Activated naive CD8-positive, alpha-beta T cell (primary cell): ENCODE results near the gene THAP8.
A peak's percentile ranks its signal among the peaks of the same experiment; 100 is the strongest.
"Not testable (repeated sequence)": the region's sequence is repeated elsewhere in the genome, so short reads cannot be mapped to it uniquely, and the experiment has no call there.

ENCODE experiments used
- H3K27ac Mint-ChIP-seq: one replicate; pipeline ENCODE4 v1.8.0; 2021; ENCODE audit warnings: mixed read lengths
- H3K27me3 Mint-ChIP-seq: one replicate; pipeline ENCODE4 v1.8.0; 2021; ENCODE audit warnings: mixed read lengths
- H3K36me3 Mint-ChIP-seq: one replicate; pipeline ENCODE4 v1.8.0; 2021; ENCODE audit warnings: mixed read lengths
- H3K4me1 Mint-ChIP-seq: one replicate; pipeline ENCODE4 v1.8.0; 2021; ENCODE audit warnings: low read depth, mixed read lengths
- H3K4me3 Mint-ChIP-seq: one replicate; pipeline ENCODE4 v1.8.0; 2021; ENCODE audit warnings: mild to moderate bottlenecking, mixed read lengths
- H3K9me3 Mint-ChIP-seq: one replicate; pipeline ENCODE4 v1.8.0; 2021; ENCODE audit warnings: low read depth, mixed read lengths

The THAP8 gene

DNA sequence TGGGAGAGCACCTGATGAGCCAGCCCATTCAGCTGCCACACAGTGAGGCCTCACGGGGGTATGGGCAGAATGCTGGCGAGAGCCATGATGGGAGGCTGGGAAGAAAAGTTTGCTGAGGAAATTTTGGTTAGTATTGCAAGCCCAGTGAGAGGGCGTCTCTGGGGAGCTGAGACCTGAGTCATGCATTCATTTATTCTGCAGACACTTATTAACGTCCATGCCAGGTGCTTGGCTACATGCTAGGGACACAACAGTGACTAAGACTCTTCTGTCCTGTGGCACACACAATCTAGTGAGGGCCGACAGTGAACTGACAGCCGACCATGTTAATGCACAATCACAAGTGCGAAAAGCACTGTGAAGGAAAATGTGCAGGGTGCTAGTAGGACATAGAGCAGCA lies 27.8 kb upstream of the THAP8 start:
- no peaks in the 10 kb centered on the region for H3K27me3 Mint-ChIP-seq
- no peaks in the 10 kb centered on the region for H3K4me1 Mint-ChIP-seq
- H3K27ac Mint-ChIP-seq = no peak overlapping the region
- H3K36me3 Mint-ChIP-seq = peaks cover 2% of the 10 kb centered on the region
- no peak overlapping the region for H3K4me3 Mint-ChIP-seq
- H3K9me3 Mint-ChIP-seq = no peaks in the 10 kb centered on the region

DNA sequence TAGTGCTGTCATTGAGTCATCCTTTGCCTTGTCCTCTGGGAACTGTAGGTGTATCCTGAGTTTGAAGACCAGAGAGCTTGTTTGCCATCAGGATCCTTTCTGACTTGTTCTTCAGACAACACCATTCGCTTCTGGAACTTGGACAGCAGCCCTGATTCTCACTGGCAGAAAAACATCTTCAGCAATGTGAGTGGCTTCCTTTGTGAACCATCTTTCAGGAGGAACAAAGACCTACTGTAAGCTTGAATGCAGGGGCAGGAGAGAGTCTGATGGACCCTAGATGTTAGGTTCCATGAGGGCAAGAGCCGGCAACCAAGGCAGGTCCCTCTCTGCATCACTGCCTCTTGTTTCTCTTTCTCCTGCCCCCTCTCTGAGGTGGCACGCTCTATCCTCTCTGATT lies 27.3 kb upstream of the THAP8 start:
- H3K27me3 Mint-ChIP-seq = no peaks in the 10 kb centered on the region
- H3K4me1 Mint-ChIP-seq = no peaks in the 10 kb centered on the region
- H3K36me3 Mint-ChIP-seq = peaks cover 2% of the 10 kb centered on the region
- no peaks in the 10 kb centered on the region for H3K9me3 Mint-ChIP-seq
- H3K4me3 Mint-ChIP-seq = no peak overlapping the region
- H3K27ac Mint-ChIP-seq = no peak overlapping the region

DNA sequence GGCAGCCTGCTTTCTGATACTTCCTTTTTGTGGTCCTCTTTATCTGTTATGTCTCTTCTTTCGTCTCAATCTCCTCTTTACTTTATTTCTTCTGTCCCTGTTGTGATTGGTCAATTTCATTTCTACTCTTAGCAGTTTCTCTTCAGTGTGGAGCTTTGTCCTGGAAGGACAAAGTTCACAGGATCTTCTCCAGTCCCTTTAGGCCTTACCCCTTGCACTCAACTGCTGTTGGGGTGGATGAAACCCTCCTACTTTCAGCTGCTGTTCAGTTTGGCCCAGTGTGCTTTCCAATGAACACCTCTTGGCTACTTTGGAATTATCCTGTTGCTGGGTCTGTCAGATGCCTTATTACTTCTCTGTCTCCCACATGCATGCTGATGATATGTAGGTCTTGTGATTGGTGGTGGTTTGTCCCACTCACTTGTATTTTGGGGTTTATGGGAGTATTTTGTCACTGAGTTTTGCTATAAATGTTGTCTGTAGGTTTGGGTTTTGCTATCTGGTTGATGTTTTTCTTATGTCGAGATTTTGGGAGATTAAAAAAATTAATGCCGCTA lies 25.4 kb upstream of the THAP8 start:
- no peaks in the 10 kb centered on the region for H3K9me3 Mint-ChIP-seq
- H3K36me3 Mint-ChIP-seq = peaks cover 4% of the 10 kb centered on the region
- H3K27me3 Mint-ChIP-seq = no peaks in the 10 kb centered on the region
- no peak overlapping the region for H3K4me3 Mint-ChIP-seq
- no peak overlapping the region for H3K27ac Mint-ChIP-seq
- no peaks in the 10 kb centered on the region for H3K4me1 Mint-ChIP-seq

DNA sequence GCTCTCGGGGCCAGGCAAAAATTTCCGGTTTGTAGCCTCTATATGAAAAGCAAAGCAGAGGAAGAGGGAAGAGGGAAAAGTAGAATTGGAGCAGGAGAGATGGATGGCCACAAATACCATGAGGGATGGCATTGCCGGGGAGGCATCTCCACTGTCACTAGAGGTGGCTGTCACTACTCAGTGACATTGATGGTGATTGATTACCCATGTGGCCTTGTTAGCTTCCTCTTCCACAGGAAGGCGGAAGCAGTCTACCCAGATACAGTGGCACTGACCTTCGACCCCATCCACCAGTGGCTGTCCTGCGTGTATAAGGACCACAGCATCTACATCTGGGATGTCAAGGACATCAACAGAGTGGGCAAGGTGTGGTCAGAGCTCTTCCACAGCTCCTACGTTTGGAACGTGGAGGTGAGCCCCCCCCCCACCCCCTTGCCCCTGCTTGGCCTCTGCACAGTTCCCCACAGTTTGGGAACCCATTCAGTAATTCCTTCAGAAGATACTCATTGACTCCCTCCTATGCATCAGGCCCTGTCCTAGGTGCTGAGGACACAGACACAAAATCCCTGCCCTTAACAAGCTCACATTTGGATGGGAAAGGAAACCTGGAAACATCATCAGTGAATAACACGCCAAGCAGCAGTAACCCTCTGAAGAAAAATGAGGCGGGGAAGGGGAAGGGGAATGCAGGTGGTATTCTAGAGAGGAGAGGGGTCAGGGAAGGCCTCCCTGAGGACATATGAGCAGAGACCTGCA lies 19.2 kb upstream of the THAP8 start:
- H3K9me3 Mint-ChIP-seq = no peaks in the 10 kb centered on the region
- H3K27me3 Mint-ChIP-seq = no peaks in the 10 kb centered on the region
- H3K4me3 Mint-ChIP-seq = no peak overlapping the region
- peaks cover 11% of the 10 kb centered on the region for H3K36me3 Mint-ChIP-seq
- H3K4me1 Mint-ChIP-seq = no peaks in the 10 kb centered on the region
- no peak overlapping the region for H3K27ac Mint-ChIP-seq

DNA sequence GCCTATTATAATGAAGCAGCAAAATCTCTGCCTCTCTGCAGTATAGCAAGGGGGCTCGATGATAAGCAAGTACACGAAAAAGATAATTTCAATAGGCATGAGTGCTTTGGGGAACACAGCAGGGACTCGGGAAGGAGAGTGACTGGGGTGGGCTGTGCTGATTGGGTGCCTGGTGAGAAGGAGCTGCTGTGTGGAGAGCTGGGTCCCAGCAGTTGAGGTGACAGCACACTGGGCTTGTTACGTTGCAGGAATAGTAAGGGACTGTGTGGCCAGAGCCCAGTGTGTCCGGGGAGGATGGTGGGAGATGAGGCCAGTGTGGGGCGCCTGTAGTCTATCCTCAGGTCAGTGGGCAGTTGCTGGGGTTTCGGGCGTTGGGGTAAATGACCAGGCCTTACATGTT lies 18.0 kb upstream of the THAP8 start:
- Mint-ChIP-seq H3K36me3 (peaks cover 11% of the 10 kb centered on the region), H3K4me1 (no peaks in the 10 kb centered on the region), H3K9me3 (no peaks in the 10 kb centered on the region), H3K4me3 (no peak overlapping the region), H3K27me3 (no peaks in the 10 kb centered on the region), H3K27ac (no peak overlapping the region)

DNA sequence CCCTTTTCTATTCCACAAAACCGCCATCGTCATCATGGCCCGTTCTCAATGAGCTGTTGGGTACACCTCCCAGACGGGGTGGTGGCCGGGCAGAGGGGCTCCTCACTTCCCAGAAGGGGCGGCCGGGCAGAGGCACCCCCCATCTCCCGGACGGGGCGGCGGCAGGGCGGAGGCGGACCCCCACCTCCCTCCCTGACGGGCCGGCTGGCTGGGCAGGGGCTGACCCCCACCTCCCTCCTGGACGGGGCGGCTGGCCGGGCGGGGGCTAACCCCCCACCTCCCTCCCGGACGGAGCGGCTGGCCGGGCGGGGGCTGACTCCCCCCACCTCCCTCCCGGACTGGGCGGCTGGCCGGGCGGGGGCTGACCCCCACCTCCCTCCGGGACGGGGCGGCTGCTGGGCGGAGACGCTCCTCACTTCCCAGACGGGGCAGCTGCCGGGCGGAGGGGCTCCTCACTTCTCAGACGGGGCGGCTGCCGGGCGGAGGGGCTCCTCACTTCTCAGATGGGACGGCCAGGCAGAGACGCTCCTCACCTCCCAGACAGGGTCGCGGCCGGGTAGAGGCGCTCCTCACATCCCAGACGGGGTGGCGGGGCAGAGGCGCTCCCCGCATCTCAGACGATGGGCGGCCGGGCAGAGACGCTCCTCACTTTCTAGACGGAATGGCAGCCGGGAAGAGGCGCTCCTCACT lies 14.9 kb upstream of the THAP8 start:
- H3K4me3 Mint-ChIP-seq, H3K9me3 Mint-ChIP-seq, H3K27ac Mint-ChIP-seq, H3K27me3 Mint-ChIP-seq, H3K4me1 Mint-ChIP-seq, H3K36me3 Mint-ChIP-seq: not testable (repeated sequence)

DNA sequence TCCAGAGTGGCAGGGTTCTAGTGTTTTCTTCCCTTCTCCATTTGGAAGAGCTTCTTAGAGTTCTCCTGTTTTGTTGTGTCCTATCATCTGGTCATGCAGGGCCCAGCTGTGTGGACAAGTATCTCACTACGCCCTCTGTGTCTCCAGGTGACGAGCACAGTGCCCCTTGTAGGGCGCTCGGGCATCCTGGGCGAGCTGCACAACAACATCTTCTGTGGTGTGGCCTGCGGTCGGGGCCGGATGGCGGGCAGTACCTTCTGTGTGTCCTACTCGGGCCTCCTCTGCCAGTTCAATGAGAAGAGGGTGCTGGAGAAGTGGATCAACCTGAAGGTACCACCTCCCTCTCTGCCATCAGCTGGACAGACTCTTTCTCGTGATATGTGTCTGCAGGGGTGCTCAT lies 13.6 kb upstream of the THAP8 start:
- Mint-ChIP-seq H3K4me3 (no peak overlapping the region), H3K4me1 (no peaks in the 10 kb centered on the region), H3K9me3 (no peaks in the 10 kb centered on the region), H3K36me3 (peaks cover 6% of the 10 kb centered on the region), H3K27ac (no peak overlapping the region), H3K27me3 (no peaks in the 10 kb centered on the region)

DNA sequence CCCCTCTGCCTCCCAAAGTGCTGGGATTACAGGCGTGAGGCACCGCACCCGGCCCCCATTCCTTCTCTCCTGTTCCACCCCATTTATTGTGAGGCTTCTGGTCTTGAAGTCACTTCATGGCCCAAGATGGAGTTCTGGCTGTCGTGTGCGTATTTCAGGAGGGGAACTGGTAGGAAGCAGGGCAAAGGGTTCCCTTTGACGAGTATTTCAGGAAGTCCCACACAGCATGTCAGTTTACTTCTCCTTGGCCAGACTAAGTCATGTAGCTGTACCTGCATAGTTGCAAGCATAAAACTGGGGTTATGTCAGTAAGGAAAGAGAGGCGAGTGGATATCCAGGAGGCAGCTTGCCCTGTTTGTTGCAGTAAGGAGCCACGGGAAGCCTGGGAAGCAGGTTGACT lies 10.7 kb upstream of the THAP8 start:
- H3K27me3 Mint-ChIP-seq = no peaks in the 10 kb centered on the region
- H3K4me3 Mint-ChIP-seq = no peak overlapping the region
- H3K4me1 Mint-ChIP-seq = no peaks in the 10 kb centered on the region
- no peak overlapping the region for H3K27ac Mint-ChIP-seq
- H3K36me3 Mint-ChIP-seq = no peaks in the 10 kb centered on the region
- no peaks in the 10 kb centered on the region for H3K9me3 Mint-ChIP-seq

DNA sequence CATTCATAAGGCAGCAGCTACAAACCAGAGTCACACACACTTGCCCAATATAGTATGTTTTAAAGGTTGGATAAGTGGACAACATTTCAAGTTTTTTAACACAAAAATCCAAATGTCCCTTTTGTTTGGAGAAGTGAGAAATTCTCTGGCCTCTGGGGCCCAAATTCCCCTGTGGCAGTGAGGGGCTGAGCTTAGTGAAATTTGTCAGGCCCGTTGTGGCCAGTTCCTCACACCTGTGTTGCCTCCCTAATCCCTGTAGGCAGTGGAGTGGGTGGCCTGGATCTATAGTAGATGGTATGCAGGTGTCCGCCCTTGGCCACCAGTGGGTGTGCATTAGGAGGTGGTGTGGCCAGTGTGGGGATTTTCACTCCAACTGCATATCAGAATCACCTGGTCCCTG lies 7.3 kb upstream of the THAP8 start:
- no peaks in the 10 kb centered on the region for H3K36me3 Mint-ChIP-seq
- H3K27ac Mint-ChIP-seq = no peak overlapping the region
- no peaks in the 10 kb centered on the region for H3K4me1 Mint-ChIP-seq
- no peak overlapping the region for H3K4me3 Mint-ChIP-seq
- no peaks in the 10 kb centered on the region for H3K9me3 Mint-ChIP-seq
- no peaks in the 10 kb centered on the region for H3K27me3 Mint-ChIP-seq

DNA sequence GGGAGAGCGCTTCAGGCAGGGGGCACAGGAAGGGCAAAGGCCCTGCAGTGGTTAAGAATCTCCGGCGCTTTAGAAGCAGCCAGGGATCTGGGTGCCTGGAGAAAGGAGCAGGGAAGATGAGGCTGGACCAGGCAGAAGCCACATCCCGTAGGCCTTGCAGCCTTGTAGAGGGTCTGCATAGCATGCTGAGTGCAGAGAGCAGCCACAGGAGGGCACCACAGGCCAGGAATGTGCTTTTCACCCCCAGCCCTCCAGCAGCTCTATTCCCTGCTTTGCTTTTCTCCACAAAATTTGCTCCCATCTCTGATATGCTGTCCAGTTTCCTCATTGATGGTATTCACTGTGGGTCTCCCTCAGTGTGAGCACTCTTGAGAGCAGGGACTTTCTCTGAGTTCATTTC lies 6.3 kb upstream of the THAP8 start:
- Mint-ChIP-seq H3K4me1 (peaks cover 3% of the 10 kb centered on the region), H3K27ac (no peak overlapping the region), H3K27me3 (no peaks in the 10 kb centered on the region), H3K36me3 (no peaks in the 10 kb centered on the region), H3K4me3 (no peak overlapping the region), H3K9me3 (no peaks in the 10 kb centered on the region)

DNA sequence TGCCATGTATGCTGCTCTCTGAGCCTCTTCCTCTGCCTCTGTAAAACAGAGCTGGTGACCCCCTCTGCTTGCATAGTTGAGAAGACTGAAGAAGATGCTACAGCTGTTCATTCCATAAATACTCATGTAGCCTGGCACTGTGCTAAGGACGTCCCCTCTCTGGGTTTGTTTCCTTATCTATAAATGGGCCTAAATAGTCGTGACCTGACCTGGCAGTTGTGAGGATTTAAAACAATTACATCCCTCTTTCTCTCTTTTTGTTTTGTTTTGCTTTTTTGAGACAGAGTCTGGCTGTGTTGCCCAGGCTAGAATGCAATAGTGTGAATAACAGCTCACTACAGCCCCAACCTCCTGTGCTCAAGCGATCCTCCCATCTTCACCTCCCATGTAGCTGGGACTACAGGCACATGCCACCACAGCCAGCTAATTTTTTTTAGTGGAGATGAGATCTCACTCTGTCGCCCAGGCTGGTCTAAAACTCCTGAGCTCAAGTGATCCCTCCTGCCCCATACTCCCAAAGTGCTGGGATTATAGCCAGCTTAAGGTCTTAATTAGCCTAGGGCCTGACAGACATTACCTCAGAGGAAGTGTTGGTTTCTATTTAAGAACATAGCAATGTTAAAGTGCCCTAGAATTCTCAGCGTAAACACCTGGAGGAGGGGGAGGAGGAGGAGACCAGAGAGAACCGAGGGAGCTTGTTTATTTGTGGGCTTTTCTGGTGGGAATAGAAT lies 5.3 kb upstream of the THAP8 start:
- Mint-ChIP-seq H3K4me3 (no peak overlapping the region), H3K9me3 (no peaks in the 10 kb centered on the region), H3K27ac (no peak overlapping the region), H3K27me3 (no peaks in the 10 kb centered on the region), H3K36me3 (no peaks in the 10 kb centered on the region), H3K4me1 (peaks cover 6% of the 10 kb centered on the region)

DNA sequence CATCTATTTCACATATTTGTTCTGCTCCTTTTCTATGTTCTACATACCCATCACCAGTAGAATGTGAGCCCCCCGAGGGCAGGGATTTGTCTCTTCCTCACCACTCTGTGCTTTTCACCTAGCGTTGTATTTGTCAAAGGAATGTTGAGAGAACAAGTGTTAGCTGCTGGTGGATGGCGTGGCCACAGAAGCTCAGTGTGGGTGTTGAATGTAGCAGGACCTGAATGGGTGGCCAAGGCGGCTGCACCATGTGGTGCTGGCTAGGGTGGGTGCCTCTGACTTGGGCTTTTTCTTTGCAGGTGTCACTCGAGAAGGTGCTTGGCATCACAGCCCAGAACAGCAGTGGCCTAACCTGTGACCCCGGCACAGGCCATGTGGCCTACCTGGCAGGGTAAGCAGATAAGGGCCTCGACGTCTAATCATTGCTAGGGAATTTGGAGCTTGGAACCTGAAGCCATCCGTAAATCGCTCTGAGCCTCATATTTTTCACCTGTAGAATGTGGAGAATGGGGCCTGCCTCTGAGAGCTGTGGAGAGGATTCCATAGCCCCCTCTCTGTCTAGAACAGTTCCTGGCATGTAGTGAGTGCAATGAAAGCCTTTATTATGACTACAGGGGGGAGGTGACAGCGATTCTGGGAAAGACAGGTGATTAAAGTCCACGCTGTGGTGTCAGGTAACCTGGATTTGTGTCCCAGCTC lies 4.5 kb upstream of the THAP8 start:
- Mint-ChIP-seq H3K36me3 (no peaks in the 10 kb centered on the region), H3K27me3 (no peaks in the 10 kb centered on the region), H3K9me3 (no peaks in the 10 kb centered on the region), H3K27ac (no peak overlapping the region), H3K4me3 (no peak overlapping the region), H3K4me1 (peaks cover 9% of the 10 kb centered on the region)

DNA sequence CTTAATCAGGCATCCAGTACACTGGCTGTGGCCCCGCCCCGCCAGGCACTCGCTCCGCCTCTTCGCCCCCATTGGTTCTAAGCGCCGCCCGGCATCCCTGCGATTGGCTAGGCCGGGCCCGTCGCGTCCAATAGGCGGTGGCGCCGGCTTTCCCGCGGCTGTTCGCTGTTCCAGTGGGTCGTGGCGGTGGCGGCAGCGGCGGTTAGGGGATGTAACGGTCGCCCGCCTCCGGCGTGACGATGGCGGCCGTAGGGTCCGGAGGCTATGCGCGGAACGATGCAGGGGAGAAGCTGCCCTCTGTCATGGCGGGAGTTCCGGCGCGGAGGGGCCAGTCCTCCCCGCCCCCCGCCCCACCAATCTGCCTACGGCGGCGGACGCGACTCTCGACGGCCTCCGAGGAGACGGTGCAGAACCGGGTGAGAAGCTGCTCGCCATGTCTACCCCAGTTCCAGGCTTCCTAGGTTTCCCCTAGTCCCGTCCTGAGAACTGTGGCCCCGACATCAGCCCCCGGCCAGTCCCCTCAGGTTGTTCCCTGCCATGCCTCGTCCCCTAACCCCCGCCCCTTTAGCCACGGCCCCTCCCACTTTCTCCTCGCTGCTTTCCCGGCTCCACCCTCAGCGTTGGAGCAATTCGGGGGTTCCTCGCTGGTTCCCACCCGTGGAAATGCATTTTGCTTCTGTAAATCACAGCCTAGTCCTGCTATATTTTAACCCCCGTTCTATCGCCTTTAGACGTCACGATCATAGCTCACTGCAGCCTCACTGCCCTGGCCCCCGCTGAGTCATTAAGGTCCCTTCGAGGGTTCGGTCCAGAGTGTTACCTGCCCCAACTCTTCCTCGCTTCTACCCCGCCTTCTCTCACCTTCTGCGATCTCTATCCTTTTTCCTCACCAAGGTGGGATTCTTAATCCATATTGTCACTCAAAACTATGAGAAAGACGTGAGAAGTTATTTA lies 925 bp upstream of the THAP8 start, which contains the start of gene WDR62:
TSS of gene WDR62 (plus strand) at position 165 of the 954 bp plus-strand sequence. CDS start at position 240, 75 bp downstream.
- H3K36me3 Mint-ChIP-seq = no peaks in the 10 kb centered on the region
- H3K27ac Mint-ChIP-seq = peak within 1 kb of the TSS; percentile 96
- peaks cover 18% of the 10 kb centered on the region for H3K4me1 Mint-ChIP-seq
- no peaks in the 10 kb centered on the region for H3K27me3 Mint-ChIP-seq
- no peaks in the 10 kb centered on the region for H3K9me3 Mint-ChIP-seq
- peak within 1 kb of the TSS; percentile 97 for H3K4me3 Mint-ChIP-seq

DNA sequence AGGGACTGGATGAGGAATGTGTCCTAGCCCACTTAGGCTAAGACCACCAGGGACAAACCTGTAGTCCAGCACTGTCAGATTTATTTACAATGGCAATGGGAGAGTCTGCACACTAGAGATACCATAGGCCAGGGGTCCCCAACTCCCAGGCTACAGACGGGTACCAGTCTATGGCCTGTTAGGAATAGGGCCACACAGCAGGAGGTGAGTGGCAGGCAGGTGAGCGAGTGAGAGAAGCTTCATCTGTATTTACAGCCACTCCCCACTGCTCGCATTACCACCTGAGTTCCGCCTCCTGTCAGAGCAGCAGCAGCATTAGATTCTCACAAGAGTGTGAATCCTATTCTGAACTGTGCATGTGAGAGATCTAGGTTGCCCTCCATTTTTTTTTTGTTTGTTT lies 2.4 kb downstream of the THAP8 start:
- peaks cover 18% of the 10 kb centered on the region for H3K4me1 Mint-ChIP-seq
- H3K4me3 Mint-ChIP-seq = peak overlapping the region; percentile 7
- H3K9me3 Mint-ChIP-seq = no peaks in the 10 kb centered on the region
- peaks cover 2% of the 10 kb centered on the region for H3K36me3 Mint-ChIP-seq
- H3K27ac Mint-ChIP-seq = peak overlapping the region; percentile 41
- H3K27me3 Mint-ChIP-seq = no peaks in the 10 kb centered on the region
